GM12891 (cell line): ENCODE data around the gene PDZD7.
"Not testable (repeated sequence)": the region's sequence is repeated elsewhere in the genome, so short reads cannot be mapped to it uniquely, and the experiment has no call there.

ENCODE experiments used
- DNase-seq: peaks from one replicate; pipeline ENCODE4 v3.0.0; 2011; ENCODE audit warnings: low spot score; ENCODE audit not compliant: insufficient read length
- FAIRE-seq: peaks from 2 replicates; lab custom pipeline; 2011; peaks lifted over from hg19 to GRCh38; lab: Jason Lieb, UNC
- PAX5 ChIP-seq: IDR thresholded peaks from 2 replicates; pipeline ENCODE4 v1.6.1; 2011; ENCODE audit warnings: low read length, moderate library complexity, mild to moderate bottlenecking; ENCODE audit not compliant: insufficient read depth, severe bottlenecking
- POLR2A ChIP-seq: IDR thresholded peaks from 2 replicates; pipeline ENCODE4 v1.6.1; 2011; ENCODE audit warnings: low read depth, low read length, control low read depth
- POLR2AphosphoS5 ChIP-seq: IDR thresholded peaks from 2 replicates; pipeline ENCODE4 v1.6.1; 2011; ENCODE audit warnings: low read depth, low read length, control low read depth
- POU2F2 ChIP-seq: IDR thresholded peaks from 2 replicates; pipeline ENCODE4 v1.6.1; 2011; ENCODE audit warnings: low read depth, mild to moderate bottlenecking, control low read depth, low read length, moderate library complexity
- SPI1 ChIP-seq: IDR thresholded peaks from 2 replicates; pipeline ENCODE4 v1.6.1; 2011; ENCODE audit warnings: low read depth, low read length, control low read depth
- TAF1 ChIP-seq: IDR thresholded peaks from 2 replicates; pipeline ENCODE4 v1.6.1; 2011; ENCODE audit warnings: low read depth, low read length, control low read depth

The PDZD7 gene

GRCh38 chr10:100980711-100981110 is 50.2 kb downstream of the PDZD7 start:
- no peak for DNase-seq
- no peak for FAIRE-seq
- TF ChIP-seq TAF1 (no peak), POU2F2 (no peak), POLR2A (no peak), PAX5 (no peak), POLR2AphosphoS5 (no peak), SPI1 (no peak)

- DNase-seq = no peak
- TF ChIP-seq POLR2AphosphoS5 (no peak), TAF1 (no peak), PAX5 (no peak), POLR2A (no peak), SPI1 (no peak), POU2F2 (no peak)
- no peak for FAIRE-seq
Measured at GRCh38 chr10:100980311-100980710, 50.6 kb downstream of the PDZD7 start.

GRCh38 chr10:100979791-100980272 is 51.1 kb downstream of the PDZD7 start:
- DNase-seq (no peak), FAIRE-seq (no peak)
- TF ChIP-seq POU2F2 = no peak

GRCh38 chr10:100978901-100979195 is 52.1 kb downstream of the PDZD7 start:
- FAIRE-seq (no peak), DNase-seq (no peak)
- TF ChIP-seq POLR2A (no peak), TAF1 (no peak), POLR2AphosphoS5 (no peak), POU2F2 (no peak), PAX5 (no peak), SPI1 (no peak)

- DNase-seq (no peak), FAIRE-seq (no peak)
- TF ChIP-seq POLR2A (no peak), PAX5 (no peak), SPI1 (no peak), POU2F2 (no peak), POLR2AphosphoS5 (no peak), TAF1 (no peak)
Measured at GRCh38 chr10:100978121-100978900, 52.6 kb downstream of the PDZD7 start.

- TF ChIP-seq POU2F2 (no peak), SPI1 (no peak), POLR2AphosphoS5 (no peak), PAX5 (no peak), POLR2A (no peak), TAF1 (no peak)
- no peak for DNase-seq
- no peak for FAIRE-seq
Measured at GRCh38 chr10:100977436-100977835, 53.5 kb downstream of the PDZD7 start.

- no peak for DNase-seq
- FAIRE-seq = no peak
- TF ChIP-seq POU2F2 = no peak
- TF ChIP-seq POLR2A = no peak
- TF ChIP-seq PAX5 = no peak
- no peak for TF ChIP-seq SPI1
- no peak for TF ChIP-seq TAF1
- TF ChIP-seq POLR2AphosphoS5 = no peak
Measured at GRCh38 chr10:100976906-100977305, 54.0 kb downstream of the PDZD7 start.

- FAIRE-seq, DNase-seq: not testable (repeated sequence)
Measured at GRCh38 chr10:100975397-100975796, 55.5 kb downstream of the PDZD7 start.

- FAIRE-seq (no peak), DNase-seq (no peak)
- TF ChIP-seq PAX5 = no peak
- no peak for TF ChIP-seq TAF1
- TF ChIP-seq POU2F2 = no peak
- TF ChIP-seq SPI1 = no peak
- TF ChIP-seq POLR2A = no peak
Measured at GRCh38 chr10:100972904-100973535, 57.9 kb downstream of the PDZD7 start.
